K562 (cell line): ENCODE measurements around the gene CENPA. TPM values are rescaled to one million over a fixed set of nuclear protein-coding genes. Genes with fewer than 3 reads are reported as not detected.

Source experiments
- CGGBP1 ChIP-seq: fragments of 250-450 bp; sonication (Bioruptor Pico); IDR thresholded peaks from 2 replicates; pipeline ENCODE4 v1.9.0; 2021; ENCODE audit warnings: mild to moderate bottlenecking
- FOSL1 ChIP-seq: fragments of 200-800 bp; sonication (Bioruptor generic); conservative IDR thresholded peaks from 2 replicates; pipeline ENCODE4 v1.6.1; 2016; ENCODE audit warnings: missing genetic modification characterization, missing compliant biosample characterization
- GATAD2B ChIP-seq: fragments of 450-650 bp; IDR thresholded peaks from 2 replicates; pipeline ENCODE4 v1.6.1; 2017; ENCODE audit warnings: mild to moderate bottlenecking, borderline replicate concordance
- KLF13 ChIP-seq: fragments of 450-650 bp; IDR thresholded peaks from 2 replicates; pipeline ENCODE4 v1.6.1; 2016; ENCODE audit warnings: missing genetic modification characterization, low read depth, mild to moderate bottlenecking, missing compliant biosample characterization, moderate library complexity, borderline replicate concordance
- PRDM10 ChIP-seq: fragments of 450-650 bp; IDR thresholded peaks from 2 replicates; pipeline ENCODE4 v1.6.1; 2018; ENCODE audit not compliant: partially characterized antibody
- RREB1 ChIP-seq: fragments of 250-450 bp; sonication (Bioruptor Pico); IDR thresholded peaks from 2 replicates; pipeline ENCODE4 v1.4.0; 2020
- TAF9B ChIP-seq: fragments of 450-650 bp; IDR thresholded peaks from 2 replicates; pipeline ENCODE4 v1.6.1; 2018; ENCODE audit warnings: mild to moderate bottlenecking; ENCODE audit not compliant: partially characterized antibody
- TEAD1 ChIP-seq, 2 experiments: fragments of 450-650 bp in 1 of 2; sonication (generic) in 1 of 2; formaldehyde crosslinking; IDR thresholded peaks; 2 replicates each; pipeline versions ENCODE4 v1.4.0 to v1.8.0; 2020 to 2022; ENCODE audit warnings: mild to moderate bottlenecking in 2 of 2, missing genetic modification reagents in 1 of 2
- THRB ChIP-seq: fragments of 450-650 bp; formaldehyde crosslinking; conservative IDR thresholded peaks from 2 replicates; pipeline ENCODE4 v1.4.0; 2022; ENCODE audit warnings: mild to moderate bottlenecking, missing genetic modification characterization
- ZNF347 ChIP-seq: fragments of 450-650 bp; formaldehyde crosslinking; IDR thresholded peaks from 2 replicates; pipeline ENCODE4 v1.4.0; 2020; ENCODE audit warnings: low read depth, mild to moderate bottlenecking, moderate library complexity
- ZNF79 ChIP-seq: fragments of 250-450 bp; sonication (Bioruptor Pico); IDR thresholded peaks from 2 replicates; pipeline ENCODE4 v1.4.0; 2020; ENCODE audit warnings: low read depth, mild to moderate bottlenecking, moderate library complexity
- polyA plus RNA-seq, 8 experiments: library from polyadenylated mRNA; depleted of rRNA in 4 of 8; stranded (reverse) in 5 of 8; unstranded in 3 of 8; fragments of >200 nt; fragmentation: Nextera tagmentation in 2 of 8; fragmentation: Illumina TruSeq in 1 of 8; extraction: Ambion mirVana in 2 of 8; extraction: Trizol in 1 of 8; gene quantifications; 2 replicates each; pipeline versions ENCODE4 v1.2.1 to v1.2.3, GENCODE V29; 2011 to 2014; ENCODE audit warnings: inconsistent platforms in 1 of 8, missing spikeins in 1 of 8
- total RNA-seq, 7 experiments: library from RNA; depleted of rRNA in 6 of 7; stranded (reverse); fragments of >200 nt in 6 of 7; fragmentation: Illumina TruSeq in 2 of 7; extraction: Trizol in 2 of 7; gene quantifications; 2 replicates each; pipeline versions ENCODE4 v1.2.1 to v1.2.3, GENCODE V29; 2011 to 2021; ENCODE audit warnings: low replicate concordance in 1 of 7
- TF ChIP-seq, protein P1 (sequence below): fragments of 450-650 bp; IDR thresholded peaks from 2 replicates; pipeline ENCODE4 v1.6.1; 2016; ENCODE audit warnings: mild to moderate bottlenecking

CENPA gene
- total and polyA plus RNA-seq, 9 of the 15 experiments (the other 6 are each of a cell fraction or from before 2014, with no cell fraction given), result 11.3 to 61.7 (median 44.7) TPM

DNA sequence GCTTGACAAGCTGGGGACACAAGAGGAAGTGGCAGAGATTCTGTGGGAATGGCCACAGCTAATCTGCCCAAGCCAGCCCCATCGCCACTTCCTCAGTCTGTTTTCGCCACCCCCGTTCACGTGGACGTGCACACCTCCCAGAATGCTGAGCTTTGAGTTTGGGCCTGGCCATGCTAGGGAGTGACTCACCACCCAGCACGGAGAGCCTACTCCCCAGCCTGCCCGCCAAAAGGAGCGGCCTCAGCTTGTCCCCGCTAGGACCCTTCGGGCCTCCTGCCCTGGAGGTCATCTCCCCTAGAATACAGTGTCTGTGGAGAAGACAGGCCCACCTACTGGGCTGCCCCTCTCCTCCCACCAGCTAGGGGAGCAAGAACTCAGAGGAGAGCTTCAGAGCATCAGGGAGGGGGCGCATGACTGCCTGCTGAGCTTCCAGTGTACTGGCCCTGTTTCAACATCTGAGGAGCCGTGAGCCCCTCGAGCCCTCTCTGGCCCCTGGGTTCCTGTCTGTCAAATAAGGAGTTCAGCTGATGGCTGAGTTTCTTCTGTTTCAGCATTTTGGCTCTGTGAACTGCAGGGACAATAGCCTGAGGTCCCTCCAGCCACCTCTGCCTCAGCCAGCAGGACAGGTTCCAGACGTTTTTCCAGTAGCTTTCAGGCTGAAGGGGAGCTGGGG lies 16.6 kb upstream of the CENPA start (continued):
- TF ChIP-seq PRDM10 (peak; percentile 72), ZNF347 (CRISPR knock-in tag) (no peak), KLF13 (tag) (peak; percentile 45; the same call in 1 of the 2 replicates), CGGBP1 (CRISPR knock-in tag) (peak; percentile 22; the same call in 1 of the 2 replicates), THRB (CRISPR knock-in tag) (peak; percentile 54; the same call in 1 of the 2 replicates), RREB1 (CRISPR knock-in tag) (no peak), GATAD2B (peak; percentile 84), FOSL1 (tag) (peak; percentile 99), TEAD1 (CRISPR knock-in tag; IDR thresholded peaks at IDR 0.05) (peak; percentile 44 to 88; a peak in 2 of 4 replicates), TAF9B (peak; percentile 88), ZNF79 (CRISPR knock-in tag) (no peak)
- TF ChIP-seq, protein P1, sequence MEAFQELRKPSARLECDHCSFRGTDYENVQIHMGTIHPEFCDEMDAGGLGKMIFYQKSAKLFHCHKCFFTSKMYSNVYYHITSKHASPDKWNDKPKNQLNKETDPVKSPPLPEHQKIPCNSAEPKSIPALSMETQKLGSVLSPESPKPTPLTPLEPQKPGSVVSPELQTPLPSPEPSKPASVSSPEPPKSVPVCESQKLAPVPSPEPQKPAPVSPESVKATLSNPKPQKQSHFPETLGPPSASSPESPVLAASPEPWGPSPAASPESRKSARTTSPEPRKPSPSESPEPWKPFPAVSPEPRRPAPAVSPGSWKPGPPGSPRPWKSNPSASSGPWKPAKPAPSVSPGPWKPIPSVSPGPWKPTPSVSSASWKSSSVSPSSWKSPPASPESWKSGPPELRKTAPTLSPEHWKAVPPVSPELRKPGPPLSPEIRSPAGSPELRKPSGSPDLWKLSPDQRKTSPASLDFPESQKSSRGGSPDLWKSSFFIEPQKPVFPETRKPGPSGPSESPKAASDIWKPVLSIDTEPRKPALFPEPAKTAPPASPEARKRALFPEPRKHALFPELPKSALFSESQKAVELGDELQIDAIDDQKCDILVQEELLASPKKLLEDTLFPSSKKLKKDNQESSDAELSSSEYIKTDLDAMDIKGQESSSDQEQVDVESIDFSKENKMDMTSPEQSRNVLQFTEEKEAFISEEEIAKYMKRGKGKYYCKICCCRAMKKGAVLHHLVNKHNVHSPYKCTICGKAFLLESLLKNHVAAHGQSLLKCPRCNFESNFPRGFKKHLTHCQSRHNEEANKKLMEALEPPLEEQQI, result 0 out of 2 replicates have a peak, but pooled peaks have one; percentile 32
